ENCODE results near the gene PPP1CA.

PPP1CA gene

DNA sequence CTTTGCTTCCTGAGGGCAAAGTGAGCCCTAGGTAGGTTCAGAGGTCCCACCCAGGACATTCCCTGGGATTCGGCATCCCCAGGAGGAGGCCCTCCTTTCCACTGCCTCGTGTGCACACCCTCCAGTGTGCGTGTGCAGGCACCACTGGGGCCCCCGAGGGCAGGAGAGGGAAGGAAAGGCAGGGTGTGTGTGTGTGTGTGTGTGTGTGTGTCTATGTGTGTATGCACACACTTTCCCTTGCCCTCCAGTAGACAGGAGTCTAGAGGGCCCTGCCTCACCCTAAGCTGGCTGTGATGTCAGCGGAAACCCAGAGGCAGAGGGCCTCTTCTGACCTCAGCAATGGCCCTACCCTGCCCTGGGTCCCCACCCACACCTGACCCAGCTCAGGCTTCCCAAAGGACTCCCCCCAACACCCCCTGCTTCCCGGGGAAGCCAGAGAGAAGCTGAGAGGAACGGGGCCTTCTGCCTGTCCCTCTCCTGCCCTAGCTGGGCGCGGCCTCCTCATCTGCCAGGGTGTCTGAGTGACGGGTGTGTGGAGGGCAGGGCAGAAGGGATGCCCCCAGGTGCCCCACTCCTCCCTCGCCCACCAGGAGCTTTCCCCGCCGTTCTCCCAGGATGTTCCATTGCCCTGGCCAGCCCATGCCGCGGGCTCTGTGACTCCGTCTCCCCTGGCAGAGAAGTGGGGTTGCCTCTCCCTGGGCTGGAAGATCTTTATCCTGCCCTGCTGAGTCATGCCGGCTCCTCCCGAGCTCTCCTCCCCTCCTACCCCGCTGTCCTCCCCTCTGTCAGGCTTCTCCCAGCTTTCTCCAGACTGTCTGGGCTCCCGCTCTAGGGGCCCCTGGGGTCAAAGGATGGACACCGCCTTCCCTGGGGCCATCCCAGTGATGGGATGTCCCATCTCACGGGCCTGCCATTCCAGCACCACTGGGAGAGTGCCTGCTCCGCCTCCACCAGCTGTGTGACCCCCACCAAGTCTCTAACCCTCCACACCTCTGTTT lies 22.3 kb downstream of the PPP1CA start:
- no peak for DNase-seq

DNA sequence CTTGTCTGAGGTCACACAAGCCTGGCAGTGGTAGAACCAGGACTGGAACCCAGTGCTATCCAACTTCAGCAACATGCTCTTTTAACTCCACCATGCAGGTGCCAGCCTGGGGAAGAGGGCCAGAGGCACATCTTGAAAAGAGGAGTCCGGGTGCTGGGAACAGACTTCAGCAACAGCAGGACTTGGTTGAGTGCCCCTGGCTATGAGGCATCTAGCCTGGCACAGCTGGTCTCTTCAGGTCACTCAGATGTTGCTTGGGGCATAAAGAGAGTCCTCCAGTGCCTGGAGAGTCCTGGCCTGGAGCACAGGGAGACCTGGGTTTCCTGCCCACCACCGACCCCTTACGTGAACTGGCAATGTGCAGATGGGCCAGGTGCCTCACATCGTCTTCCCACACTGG lies 23.1 kb downstream of the PPP1CA start:
- DNase-seq: no peak

DNA sequence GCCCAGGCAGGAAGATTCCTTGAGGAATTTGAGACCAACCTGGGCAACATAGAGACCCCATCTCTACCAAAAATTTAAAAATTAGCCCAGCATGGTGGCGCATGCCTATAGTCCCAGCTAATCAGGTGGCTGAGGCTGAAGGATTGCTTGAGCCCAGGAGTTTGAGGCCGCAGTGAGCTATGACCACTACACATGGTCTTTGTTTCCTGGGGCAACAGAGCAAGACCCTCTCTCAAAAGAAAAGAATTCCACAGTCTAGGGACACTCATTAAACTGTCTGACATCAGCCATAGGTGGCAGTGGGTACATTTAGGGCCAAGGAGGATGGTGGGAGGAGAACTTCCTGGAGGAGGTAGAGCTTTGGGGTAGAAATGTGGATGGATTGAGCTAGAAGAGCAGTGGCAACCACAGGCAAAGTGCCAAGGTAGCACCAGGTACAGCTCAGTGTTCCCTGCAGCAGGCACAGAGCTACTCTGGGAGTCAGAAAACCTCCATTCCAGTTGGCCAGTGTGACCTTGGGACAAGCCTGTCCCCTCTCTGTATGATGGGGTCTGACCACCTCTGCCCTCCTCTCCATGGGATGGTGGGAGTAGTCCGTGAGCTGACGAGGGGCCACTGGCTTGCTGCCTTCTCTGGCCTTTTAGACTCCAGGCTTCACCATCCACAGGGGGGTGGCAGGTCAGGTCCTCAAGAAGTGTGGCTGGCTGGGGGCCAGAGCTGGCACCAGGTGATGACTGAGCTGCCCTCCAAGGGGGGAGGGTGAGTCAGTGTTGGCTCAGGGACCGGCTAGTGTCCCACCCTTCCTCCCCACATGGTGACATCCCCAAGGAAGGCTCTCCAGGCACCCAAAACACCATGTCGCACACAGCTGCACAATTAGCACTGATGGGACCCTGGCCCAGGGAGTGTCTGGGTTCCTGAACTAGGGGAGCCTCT lies 24.5 kb downstream of the PPP1CA start:
- no peak for DNase-seq

DNA sequence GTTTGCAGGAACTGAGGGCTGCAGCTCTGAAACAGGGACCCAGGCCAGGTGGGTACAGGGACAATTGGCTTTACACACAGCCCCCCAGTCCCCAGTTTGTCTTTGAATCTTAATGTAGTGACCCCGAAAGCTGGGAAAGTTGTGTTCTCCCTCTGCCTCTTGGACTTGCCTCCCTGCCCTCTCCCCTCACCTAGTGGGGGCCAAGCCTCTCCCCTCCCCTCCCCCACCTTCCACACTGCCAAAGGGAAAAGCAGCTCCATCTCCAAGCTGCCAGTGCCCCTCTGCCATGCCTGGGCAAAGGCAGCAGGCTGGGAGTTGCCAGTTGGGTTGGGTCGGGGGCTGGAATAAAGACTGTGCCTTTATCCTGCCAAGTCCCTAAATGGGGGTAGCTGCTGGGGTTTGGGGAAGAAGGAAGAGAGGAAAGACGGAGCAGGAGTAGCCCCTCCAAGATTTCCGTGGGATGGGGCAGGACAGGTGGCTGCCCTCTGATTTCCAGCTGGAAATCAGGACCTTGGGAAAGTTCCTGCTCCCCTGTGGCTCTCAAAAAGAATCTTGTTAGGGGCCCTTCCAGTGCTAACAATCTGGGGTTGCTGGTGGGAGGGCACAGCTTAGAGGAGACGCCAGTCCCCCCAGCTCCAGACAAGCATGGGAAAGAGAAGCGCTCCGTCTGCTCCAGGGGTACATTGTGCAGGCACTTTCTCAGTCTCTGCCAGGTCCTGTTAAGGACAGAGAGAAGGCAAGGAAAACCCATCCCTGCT lies 25.4 kb downstream of the PPP1CA start:
- DNase-seq: no peak

DNA sequence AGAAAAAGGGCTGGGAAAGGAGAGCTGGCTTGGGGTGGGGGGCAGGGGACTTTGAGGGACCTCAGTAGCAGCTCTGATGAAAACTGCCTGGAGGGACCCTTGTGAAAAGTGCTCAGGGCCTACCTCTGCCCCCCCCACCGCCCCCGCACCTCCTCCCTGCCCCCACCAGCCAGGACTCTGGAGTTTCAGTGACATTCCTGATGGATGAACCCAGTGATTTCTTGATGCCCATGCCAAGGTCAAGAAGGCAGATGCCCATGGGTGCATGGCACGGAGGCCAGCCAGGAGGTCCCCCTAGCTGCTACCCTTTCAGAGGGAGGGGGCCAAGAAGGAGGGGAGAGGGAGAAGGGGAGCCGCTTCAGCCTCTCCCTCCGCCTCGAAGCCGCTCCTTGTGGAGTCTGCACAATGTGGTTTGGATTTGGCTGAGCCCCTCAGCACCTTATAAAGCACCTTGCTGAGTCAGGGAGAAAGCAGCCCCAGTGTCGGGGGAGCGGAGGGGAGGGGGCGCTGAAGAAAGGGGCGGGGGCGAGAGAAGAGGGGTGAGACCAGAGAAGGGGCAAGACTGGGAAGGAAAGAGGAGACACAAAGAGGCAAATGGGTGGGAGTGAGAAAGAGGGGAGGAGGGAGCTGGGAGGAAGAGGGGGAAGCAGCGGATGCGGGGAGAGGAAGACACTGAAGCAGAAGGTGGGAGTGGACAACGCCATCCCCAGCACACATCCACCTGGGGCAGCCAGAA lies 26.2 kb downstream of the PPP1CA start:
- DNase-seq: no peak

DNA sequence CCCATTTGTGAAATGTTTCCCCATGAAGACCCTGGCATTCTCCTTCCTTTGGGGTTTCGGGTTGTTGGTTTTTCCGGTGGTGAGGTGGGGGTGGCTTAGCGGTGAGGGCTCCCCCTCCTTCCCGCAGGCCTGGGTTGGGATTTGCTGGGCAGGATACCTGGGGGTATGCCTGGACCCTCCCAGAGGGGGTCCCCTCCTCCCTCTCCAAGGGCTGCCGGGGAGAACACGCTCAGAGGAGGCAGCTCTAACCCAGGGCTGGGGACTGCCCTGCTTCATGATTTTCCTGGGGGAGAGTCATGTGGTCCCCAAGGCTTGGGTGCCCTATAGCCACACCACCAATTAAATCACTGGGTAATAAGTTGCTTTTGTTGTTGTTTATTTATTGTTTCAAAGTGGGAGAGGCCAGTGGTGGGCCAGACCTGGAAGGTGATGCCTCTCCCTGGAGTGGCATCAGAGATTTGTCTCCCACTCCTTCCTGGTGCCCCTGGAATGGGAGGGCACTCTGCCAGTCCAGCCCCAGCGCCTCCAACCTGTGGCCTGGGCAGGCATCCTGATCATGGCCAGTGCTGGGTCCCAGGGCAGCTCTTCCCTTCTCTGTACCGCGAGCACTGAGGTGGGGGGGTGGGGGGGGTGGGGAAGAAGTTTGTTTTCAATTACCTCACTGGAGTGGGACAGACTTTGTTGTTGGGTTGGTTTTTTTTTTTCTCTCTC lies 26.9 kb downstream of the PPP1CA start:
- no peak for DNase-seq

DNA sequence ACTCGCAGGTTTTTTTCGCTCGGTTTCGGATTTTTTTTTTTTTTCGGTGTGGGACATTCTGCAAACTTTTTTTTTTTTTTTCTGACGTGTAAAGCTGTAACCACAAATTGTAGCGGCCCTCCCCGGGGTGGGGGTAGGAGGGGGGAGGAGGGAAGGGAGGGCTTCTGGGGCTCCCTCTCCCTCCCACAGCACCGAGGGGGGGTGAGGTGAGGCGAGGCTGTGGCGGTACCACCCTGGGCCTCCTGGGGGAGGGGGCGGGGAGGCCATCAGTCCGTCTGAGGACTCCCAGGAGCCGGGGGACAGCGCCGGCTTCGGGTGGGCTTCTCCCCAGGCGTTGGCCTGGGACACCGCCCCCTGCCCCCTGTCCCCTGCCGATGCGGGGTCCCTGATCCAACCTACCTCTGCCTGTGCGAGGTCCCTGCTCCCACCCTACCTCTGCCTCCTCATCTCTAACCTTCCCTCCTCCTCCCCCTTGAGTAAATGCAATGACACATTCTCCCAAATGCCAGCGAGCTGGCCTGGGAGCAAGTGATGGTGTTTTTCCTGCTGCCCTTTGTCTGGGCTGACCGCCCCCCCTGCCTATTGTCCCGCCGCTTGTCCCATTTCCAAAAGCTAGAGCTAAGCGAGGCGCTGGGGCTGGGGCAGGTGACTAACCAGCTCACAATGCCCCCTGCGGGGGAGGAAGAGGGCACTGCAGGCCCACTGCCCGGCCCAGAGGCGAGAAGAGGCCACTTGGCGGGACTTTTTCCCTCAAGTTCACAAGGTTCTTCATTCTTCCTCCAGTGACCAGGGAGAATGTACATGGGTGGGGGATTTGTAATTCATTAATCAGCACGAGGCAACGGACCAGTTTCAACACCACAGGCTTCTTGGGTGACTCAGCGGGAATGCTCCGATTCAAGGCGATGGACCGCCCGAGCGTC lies 27.7 kb downstream of the PPP1CA start:
- peak; percentile 89 for DNase-seq

DNA sequence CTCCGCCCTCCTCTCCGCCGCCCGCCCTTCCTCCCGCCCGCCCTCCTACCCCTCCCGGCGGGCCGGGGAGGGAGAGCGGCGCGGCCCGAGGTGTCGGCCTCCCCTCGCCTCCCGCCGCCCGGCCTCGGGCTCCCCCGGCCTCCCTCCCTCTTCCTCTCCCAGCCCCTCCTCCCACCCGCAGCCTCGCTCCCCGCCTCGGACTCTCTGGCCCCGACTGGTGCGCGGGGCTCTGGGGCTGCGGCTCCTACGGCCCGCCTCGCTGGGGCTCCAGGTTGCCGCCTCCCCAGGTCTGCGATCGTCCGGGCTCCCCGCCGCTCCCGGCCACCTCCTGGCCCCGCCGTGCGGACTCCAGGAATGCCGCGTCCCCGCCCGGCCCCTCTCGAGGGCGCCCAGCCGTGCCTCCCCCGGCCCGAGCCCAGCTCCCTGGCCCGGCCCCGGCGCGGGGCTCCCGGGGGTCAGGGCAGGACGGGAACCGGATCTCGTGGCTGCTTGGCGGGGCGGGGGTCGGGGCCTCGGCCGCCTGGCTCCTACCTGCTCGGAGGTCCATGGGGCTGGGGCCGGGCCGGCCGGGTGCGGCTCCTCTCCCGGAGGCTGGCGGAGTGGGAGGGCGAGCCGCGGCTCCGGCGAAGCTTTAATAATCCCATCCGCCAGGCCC lies 28.5 kb downstream of the PPP1CA start, which contains the start of gene CLCF1:
CLCF1 (minus strand) TSS at position 606 of the 655 bp plus-strand sequence; CDS start at position 547, 59 bp downstream.
- no peak for DNase-seq

DNA sequence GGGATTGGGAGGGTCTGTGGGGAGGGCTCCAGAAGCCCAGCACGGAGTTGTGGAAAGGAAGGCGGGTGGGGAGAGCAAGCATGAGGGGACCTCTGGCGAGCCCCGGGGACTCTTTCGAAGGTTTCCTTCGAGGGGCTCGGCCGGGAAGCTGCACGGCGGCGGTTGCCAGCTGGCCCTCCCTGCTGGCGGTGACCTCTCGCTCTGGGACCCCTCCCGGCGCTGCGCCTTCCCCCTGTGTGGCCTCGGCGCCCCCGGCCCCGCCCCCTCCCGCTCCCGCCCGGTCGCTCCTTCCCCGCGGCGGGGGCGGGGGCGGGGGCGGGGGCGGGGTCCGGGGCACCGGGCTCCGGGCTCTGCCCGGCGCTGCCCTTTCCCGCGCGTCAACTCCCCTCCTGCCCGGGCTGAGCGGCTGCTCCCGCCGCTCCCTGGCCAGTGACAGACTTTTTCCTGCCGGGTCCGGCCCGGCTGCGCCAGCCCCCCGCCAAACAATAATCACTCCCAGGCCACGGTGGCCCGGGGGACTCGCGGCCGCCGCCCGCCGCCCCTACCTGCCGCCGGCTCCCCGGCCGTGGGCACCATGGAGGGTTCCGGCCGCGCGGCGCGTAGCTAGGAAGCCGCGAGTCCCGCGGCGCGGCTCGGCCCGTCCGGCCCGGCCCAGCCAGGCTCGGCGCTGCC lies 29.2 kb downstream of the PPP1CA start:
- DNase-seq: no peak

DNA sequence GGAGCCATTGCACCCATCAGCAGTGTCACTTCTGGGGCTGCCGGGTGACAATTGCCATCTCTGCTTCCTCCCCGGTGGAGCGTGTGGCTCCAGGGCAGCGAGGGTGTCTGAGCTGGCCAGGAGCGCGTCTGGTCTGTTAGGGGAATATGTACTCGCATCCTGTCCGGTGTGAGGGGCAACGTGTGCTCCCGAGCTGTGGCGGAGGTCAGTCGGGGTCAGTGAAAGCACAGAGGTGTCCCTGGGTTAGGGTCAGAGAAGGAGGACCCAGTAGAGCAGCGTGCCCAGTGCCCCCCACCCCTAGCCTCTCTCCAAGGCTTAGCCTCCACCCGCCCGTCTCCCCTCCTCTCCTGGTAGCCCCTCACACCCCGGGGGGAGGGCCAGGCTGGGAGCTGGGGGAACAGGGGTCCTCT lies 29.7 kb downstream of the PPP1CA start:
- DNase-seq: no peak

DNA sequence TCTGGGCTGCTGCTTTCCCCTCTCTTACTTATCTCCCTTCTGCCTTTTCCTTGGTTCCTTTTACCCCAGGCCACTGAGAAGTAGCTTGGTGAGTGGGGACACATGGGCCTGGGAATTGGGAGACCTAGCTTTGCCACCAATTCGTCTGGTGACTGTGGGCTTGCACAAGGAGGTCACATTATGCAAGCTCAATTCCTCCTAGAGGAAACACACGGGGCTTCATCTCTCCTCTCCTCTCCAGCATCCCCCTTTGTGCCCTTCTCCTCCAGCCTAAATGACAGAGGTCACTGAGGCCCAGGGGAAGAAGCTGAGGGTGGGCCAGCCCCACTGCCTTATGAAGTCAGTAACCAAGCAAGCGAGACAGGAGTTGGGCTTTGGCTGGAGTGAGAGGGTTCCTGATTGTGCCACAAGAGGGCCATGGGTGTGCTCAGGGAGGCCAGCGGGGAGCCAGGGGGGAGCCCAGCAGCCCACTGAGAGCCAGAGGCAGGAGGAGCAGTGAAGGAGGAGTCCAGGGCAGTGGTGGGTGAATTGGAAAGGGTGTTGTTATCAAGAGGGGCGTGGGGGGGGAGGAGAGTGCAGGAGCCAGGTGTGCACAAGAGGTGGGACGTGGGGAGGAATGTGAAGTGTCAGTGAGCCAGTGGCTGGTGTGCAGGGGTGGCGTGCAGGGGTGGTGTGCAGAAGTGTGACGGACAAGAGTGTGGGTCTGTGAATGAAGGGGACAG lies 30.3 kb downstream of the PPP1CA start:
- DNase-seq: peak in 1 of 2 experiments; percentile 69

DNA sequence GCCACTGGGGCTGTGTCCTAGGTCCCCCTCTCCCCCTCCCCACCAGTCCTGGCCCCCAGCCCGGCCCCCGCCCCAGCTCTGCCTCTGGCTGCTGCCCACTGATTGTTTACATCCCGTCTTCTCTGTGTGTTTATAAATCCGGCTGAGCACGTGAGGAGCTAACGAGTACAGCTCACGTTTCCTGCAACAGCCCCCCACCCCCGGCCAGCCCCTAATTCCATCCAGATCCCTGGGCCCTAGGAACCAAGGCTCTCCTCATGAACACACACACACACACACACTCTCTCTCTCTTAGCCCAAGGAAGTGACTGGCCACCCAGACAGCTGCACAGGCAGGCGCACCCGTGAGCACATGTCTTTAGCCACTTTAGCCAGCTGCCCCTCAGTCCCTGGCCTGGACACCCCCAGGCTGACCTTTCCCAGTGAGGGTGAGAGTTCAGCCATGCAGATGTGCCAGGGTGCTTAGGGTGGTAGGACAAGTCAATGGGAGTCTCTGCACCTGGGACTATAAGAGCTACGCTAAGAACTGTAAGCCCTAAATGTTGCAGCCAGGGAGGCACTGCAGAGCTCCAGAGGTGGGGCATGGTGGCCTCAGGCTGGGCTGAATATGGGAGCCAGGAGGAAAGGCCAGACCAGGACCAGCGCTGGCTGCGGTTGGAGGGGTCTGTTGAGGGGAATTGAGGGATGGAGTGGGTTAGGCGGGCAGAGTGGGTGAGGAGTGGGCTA lies 31.1 kb downstream of the PPP1CA start:
- DNase-seq: no peak

DNA sequence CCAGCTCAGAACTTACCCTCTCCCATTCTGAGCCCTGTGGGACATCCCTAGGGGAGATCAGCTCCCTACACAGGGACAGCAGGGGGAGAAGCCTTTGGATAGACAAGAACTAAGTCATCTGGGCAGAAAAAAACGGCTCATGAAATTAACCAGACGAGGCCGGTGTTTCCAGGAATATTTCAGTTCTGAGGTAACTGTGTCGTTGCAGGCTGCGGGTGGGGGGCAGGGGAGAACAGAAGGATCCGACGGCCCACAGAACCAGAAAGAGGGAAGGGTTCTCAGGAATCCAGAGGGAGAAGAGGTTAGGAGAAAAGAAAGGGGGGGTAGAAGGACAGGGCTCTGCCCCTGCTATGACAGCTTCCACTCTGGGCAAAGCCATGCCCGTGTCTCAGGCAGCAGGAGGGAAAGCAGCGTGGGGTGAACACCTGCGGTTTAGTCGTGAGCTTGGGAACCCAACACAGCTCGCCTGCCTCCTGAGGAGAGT lies 31.8 kb downstream of the PPP1CA start:
- no peak for DNase-seq

DNA sequence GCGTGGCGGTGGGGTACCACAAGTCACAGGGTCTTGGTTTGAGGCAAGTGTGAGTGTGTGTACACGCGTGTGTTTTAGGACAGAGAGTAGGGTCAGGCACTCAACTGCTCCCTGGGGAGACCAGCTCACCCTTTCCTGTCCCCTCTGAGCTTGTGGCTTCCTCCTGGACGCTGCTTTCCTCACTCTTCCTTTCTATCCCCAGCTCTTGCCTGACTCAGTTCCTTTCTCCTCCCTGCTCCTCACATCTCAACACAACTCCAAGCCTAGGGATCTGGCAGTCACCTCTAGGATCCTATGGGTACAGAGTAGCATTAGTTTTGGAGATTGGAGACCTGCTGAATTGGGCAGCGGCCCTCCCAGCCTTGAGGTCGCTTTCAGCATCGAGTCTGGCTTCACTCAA lies 32.4 kb downstream of the PPP1CA start:
- no peak for DNase-seq

DNA sequence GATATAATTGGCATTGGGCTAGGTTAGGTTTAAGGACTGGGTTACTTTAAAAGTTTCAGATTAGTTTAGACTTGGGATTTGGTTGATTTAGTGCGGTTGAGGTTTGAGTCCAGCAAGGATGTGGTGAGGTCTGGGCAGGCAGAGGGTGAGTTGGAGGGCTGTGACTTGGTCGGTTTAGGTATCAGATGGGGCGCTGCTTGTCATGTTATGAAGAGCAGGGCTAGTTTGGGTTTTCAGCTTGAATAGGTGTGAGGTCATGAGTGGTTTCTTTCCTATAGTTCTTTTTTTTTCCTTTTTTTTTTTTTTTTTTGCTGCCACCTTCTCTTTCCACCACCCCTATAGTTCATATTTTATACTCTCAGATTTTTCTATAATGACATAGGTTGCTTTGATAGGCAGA lies 33.0 kb downstream of the PPP1CA start:
- no peak for DNase-seq

DNA sequence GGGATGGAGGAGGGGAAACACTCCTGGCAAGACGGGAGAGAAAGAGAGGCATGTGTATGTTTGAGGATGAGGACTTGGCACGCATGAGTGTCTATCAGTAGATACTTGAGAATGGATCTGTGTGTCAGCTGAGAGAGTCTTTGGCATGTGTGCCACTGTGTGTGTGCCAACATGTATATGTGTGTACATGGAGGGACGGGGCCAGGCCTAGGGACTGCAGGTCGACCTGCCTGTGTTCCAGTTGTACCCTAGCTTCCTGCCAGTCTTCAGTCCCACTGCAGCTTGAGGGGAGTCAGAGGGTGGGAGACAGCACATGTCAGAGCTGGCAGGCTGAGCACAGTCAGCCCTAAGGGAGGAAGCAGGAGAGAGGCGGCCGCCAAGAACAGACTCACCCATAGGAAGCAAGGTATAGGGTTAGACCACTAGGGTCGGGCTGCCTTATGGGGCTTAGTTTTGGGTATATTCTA lies 33.9 kb downstream of the PPP1CA start:
- no peak for DNase-seq
